HepG2 (cell line): Measurements from ENCODE around the gene POLR3E. TPM values are rescaled to one million over a fixed set of nuclear protein-coding genes. Genes with fewer than 3 reads are reported as not detected.

ENCODE experiments used
- MATR3 ChIP-seq: sonication (generic); formaldehyde crosslinking; IDR thresholded peaks from 2 replicates; pipeline ENCODE4 v1.4.0; 2020; ENCODE audit warnings: missing genetic modification reagents
- RNF219 ChIP-seq: sonication (generic); formaldehyde crosslinking; IDR thresholded peaks from 2 replicates; pipeline ENCODE4 v1.5.0; 2020; ENCODE audit warnings: mild to moderate bottlenecking, missing genetic modification reagents
- SIN3B ChIP-seq: fragments of 150-350 bp; IDR thresholded peaks from 2 replicates; pipeline ENCODE4 v1.6.1; 2014; ENCODE audit warnings: low read length
- SOX13 ChIP-seq, 3 experiments: fragments of 450-650 bp in 1 of 3; sonication (generic) in 1 of 3; formaldehyde crosslinking in 1 of 3; IDR thresholded peaks in 2 of 3; conservative IDR thresholded peaks in 1 of 3; 2 replicates each; pipeline versions ENCODE4 v1.5.0 to v1.6.1; 2016 to 2020; ENCODE audit warnings: antibody characterized with exemption in 1 of 3, mild to moderate bottlenecking in 1 of 3, missing compliant biosample characterization in 1 of 3, missing genetic modification reagents in 1 of 3, moderate library complexity in 1 of 3
- SUZ12 ChIP-seq: fragments of 150-350 bp; IDR thresholded peaks from 2 replicates; pipeline ENCODE4 v1.6.1; 2014; ENCODE audit warnings: low read depth, low read length
- TP53 ChIP-seq: sonication (generic); formaldehyde crosslinking; conservative IDR thresholded peaks from 2 replicates; pipeline ENCODE4 v1.4.0; 2020; ENCODE audit warnings: missing genetic modification reagents
- ZNF414 ChIP-seq: sonication (generic); formaldehyde crosslinking; IDR thresholded peaks from 2 replicates; pipeline ENCODE4 v1.5.0; 2020; ENCODE audit warnings: missing genetic modification reagents
- ZNF451 ChIP-seq: sonication (generic); formaldehyde crosslinking; IDR thresholded peaks from 2 replicates; pipeline ENCODE4 v1.5.0; 2020; ENCODE audit warnings: mild to moderate bottlenecking, missing genetic modification reagents
- polyA plus RNA-seq, 8 experiments: library from polyadenylated mRNA; depleted of rRNA in 3 of 8; stranded (reverse) in 7 of 8; unstranded in 1 of 8; fragments of >200 nt; fragmentation: Illumina TruSeq in 4 of 8; extraction: Trizol in 4 of 8; gene quantifications; 2 replicates each; pipeline versions ENCODE4 v1.2.1 to v1.2.3, GENCODE V29; 2011 to 2016; ENCODE audit warnings: low read depth in 4 of 8, missing spikeins in 1 of 8, mixed read lengths in 1 of 8; ENCODE audit not compliant: insufficient read depth in 1 of 8
- total RNA-seq, 5 experiments: library from RNA; depleted of rRNA; stranded (reverse); fragments of >200 nt; fragmentation: Illumina TruSeq; extraction: Trizol; gene quantifications; 2 replicates each; pipeline ENCODE4 v1.2.3, GENCODE V29; 2016; ENCODE audit warnings: low read depth in 1 of 5
- TF ChIP-seq, protein P1 (sequence below), 2 experiments: fragments of 450-650 bp in 1 of 2; sonication (generic) in 1 of 2; formaldehyde crosslinking in 1 of 2; IDR thresholded peaks; 2 replicates each; pipeline versions ENCODE4 v1.6.1 to v1.8.0; 2016 to 2022; ENCODE audit warnings: antibody characterized with exemption in 1 of 2, mild to moderate bottlenecking in 1 of 2, missing genetic modification reagents in 1 of 2
- TF ChIP-seq, protein P2 (sequence below): sonication (generic); formaldehyde crosslinking; IDR thresholded peaks from 2 replicates; pipeline ENCODE4 v1.5.0; 2020; ENCODE audit warnings: missing genetic modification reagents
- TF ChIP-seq, protein P3 (sequence below): sonication (generic); formaldehyde crosslinking; IDR thresholded peaks from 2 replicates; pipeline ENCODE4 v1.4.0; 2020; ENCODE audit warnings: low read depth, mild to moderate bottlenecking, missing genetic modification reagents

Gene POLR3E
- total and polyA plus RNA-seq, 2 of the 13 experiments (the other 11 are each of a cell fraction or from before 2014, with no cell fraction given), result 135 to 262 TPM

- TF ChIP-seq, protein P1, sequence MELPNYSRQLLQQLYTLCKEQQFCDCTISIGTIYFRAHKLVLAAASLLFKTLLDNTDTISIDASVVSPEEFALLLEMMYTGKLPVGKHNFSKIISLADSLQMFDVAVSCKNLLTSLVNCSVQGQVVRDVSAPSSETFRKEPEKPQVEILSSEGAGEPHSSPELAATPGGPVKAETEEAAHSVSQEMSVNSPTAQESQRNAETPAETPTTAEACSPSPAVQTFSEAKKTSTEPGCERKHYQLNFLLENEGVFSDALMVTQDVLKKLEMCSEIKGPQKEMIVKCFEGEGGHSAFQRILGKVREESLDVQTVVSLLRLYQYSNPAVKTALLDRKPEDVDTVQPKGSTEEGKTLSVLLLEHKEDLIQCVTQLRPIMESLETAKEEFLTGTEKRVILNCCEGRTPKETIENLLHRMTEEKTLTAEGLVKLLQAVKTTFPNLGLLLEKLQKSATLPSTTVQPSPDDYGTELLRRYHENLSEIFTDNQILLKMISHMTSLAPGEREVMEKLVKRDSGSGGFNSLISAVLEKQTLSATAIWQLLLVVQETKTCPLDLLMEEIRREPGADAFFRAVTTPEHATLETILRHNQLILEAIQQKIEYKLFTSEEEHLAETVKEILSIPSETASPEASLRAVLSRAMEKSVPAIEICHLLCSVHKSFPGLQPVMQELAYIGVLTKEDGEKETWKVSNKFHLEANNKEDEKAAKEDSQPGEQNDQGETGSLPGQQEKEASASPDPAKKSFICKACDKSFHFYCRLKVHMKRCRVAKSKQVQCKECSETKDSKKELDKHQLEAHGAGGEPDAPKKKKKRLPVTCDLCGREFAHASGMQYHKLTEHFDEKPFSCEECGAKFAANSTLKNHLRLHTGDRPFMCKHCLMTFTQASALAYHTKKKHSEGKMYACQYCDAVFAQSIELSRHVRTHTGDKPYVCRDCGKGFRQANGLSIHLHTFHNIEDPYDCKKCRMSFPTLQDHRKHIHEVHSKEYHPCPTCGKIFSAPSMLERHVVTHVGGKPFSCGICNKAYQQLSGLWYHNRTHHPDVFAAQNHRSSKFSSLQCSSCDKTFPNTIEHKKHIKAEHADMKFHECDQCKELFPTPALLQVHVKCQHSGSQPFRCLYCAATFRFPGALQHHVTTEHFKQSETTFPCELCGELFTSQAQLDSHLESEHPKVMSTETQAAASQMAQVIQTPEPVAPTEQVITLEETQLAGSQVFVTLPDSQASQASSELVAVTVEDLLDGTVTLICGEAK (IDR thresholded peaks at IDR 0.05), result peak; percentile 29; the same call in 1 of the 2 replicates
- TF ChIP-seq, protein P1 (CRISPR knock-in tag; IDR thresholded peaks at IDR 0.05), result peak; percentile 96
- TF ChIP-seq MATR3 (CRISPR knock-in tag), result no peak
- TF ChIP-seq ZNF451 (CRISPR knock-in tag), result peak; percentile 98
- TF ChIP-seq, protein P2, sequence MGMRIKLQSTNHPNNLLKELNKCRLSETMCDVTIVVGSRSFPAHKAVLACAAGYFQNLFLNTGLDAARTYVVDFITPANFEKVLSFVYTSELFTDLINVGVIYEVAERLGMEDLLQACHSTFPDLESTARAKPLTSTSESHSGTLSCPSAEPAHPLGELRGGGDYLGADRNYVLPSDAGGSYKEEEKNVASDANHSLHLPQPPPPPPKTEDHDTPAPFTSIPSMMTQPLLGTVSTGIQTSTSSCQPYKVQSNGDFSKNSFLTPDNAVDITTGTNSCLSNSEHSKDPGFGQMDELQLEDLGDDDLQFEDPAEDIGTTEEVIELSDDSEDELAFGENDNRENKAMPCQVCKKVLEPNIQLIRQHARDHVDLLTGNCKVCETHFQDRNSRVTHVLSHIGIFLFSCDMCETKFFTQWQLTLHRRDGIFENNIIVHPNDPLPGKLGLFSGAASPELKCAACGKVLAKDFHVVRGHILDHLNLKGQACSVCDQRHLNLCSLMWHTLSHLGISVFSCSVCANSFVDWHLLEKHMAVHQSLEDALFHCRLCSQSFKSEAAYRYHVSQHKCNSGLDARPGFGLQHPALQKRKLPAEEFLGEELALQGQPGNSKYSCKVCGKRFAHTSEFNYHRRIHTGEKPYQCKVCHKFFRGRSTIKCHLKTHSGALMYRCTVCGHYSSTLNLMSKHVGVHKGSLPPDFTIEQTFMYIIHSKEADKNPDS (CRISPR knock-in tag), result peak; percentile 91; the same call in 1 of the 2 replicates
- TF ChIP-seq, protein P3, sequence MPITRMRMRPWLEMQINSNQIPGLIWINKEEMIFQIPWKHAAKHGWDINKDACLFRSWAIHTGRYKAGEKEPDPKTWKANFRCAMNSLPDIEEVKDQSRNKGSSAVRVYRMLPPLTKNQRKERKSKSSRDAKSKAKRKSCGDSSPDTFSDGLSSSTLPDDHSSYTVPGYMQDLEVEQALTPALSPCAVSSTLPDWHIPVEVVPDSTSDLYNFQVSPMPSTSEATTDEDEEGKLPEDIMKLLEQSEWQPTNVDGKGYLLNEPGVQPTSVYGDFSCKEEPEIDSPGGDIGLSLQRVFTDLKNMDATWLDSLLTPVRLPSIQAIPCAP (CRISPR knock-in tag), result peak; percentile 96
- TF ChIP-seq SUZ12, result peak; percentile 40
- peak; percentile 65; the same call in 1 of the 2 replicates for TF ChIP-seq SOX13 (IDR thresholded peaks at IDR 0.05)
- peak; percentile 80 to 95 for TF ChIP-seq SOX13 (CRISPR knock-in tag; conservative IDR thresholded peaks at IDR 0.05 in 1 of 2, IDR thresholded peaks at IDR 0.05 in 1 of 2)
- TF ChIP-seq RNF219, result peak; percentile 90; the same call in 1 of the 2 replicates
- peak; percentile 75; the same call in 1 of the 2 replicates for TF ChIP-seq SIN3B
- peak; percentile 94 for TF ChIP-seq TP53 (CRISPR knock-in tag)
- peak; percentile 99 for TF ChIP-seq ZNF414
These were observed at the start of gene POLR3E (continued) for GRCh38 chr16:22297114-22297870.
